PC-9 (cell line): ENCODE data around the gene LUZP2.

ENCODE experiments used
- CTCF ChIP-seq: fragments of 200-600 bp; sonication (generic); conservative IDR thresholded peaks from 2 replicates; pipeline ENCODE4 v1.6.1; 2017; ENCODE audit warnings: mixed run types, antibody characterized with exemption, mild to moderate bottlenecking, moderate library complexity
- EZH2 ChIP-seq: fragments of 200-600 bp; sonication (generic); IDR thresholded peaks from 2 replicates; pipeline ENCODE4 v1.8.0; 2017; ENCODE audit warnings: antibody characterized with exemption, low read depth

- TF ChIP-seq CTCF (no peak), EZH2 (no peak)
Observed at GRCh38 chr11:24572376-24572775, 75.5 kb downstream of the LUZP2 start.
